Ovary (tissue), 9 donors: ENCODE measurements around the gene CERT1. TPM values are rescaled to one million over a fixed set of nuclear protein-coding genes. Genes with fewer than 3 reads are reported as not detected.

Source experiments
- DNase-seq, 5 donors: peaks; one replicate each; pipeline ENCODE4 v3.0.0-alpha.2; 2019 to 2020
- H3K27ac ChIP-seq, 2 donors: fragments of 200-600 bp; one replicate each; pipeline versions ENCODE4 v1.5.1 to v1.8.0; 2019 to 2022
- H3K27me3 ChIP-seq: fragments of 200-600 bp; one replicate; pipeline ENCODE4 v1.8.0; 2022
- H3K36me3 ChIP-seq: fragments of 200-600 bp; sonication (generic); one replicate; pipeline ENCODE4 v1.5.1; 2019
- H3K4me1 ChIP-seq: one replicate; pipeline ENCODE4 v1.8.1; 2013; ENCODE audit warnings: mild to moderate bottlenecking, moderate library complexity; ENCODE audit not compliant: insufficient read depth
- H3K4me3 ChIP-seq: fragments of 200-600 bp; sonication (generic); one replicate; pipeline ENCODE4 v1.5.1; 2017
- H3K9me3 ChIP-seq, 2 donors: fragments of 200-600 bp in 1 of 2; sonication (generic) in 1 of 2; one replicate each; pipeline versions ENCODE4 v1.5.1 to v1.8.1; 2013 to 2019; ENCODE audit warnings: mild to moderate bottlenecking in 1 of 2, moderate library complexity in 1 of 2
- EP300 ChIP-seq: sonication (generic); formaldehyde crosslinking; IDR thresholded peaks from one replicate; pipeline ENCODE4 v1.6.1; 2017; ENCODE audit warnings: antibody characterized with exemption
- POLR2A ChIP-seq: fragments of 450-650 bp; IDR thresholded peaks from one replicate; pipeline ENCODE4 v1.6.1; 2017; ENCODE audit warnings: antibody characterized with exemption, mild to moderate bottlenecking, moderate library complexity
- WGBS, 3 donors: extraction: QIAGEN DNeasy Blood & Tissue Kit in 1 of 3; methylation state at CpG; one replicate each; pipeline versions ENCODE4 v1.1.5 to v1.1.7; 2013 to 2017; 5-methylcytosine and 5-hydroxymethylcytosine counted together
- intact Hi-C, 4 donors: fragments of 100-400 bp; cut with DNase I; formaldehyde crosslinking; loops; one replicate each; pipeline versions ENCODE4 v1.11.0 to v1.15.1; 2022 to 2023
- polyA plus RNA-seq, 2 donors: library from polyadenylated mRNA; stranded (reverse); fragments of 200-250 nt in 1 of 2; fragments of 350-450 nt in 1 of 2; fragmentation: Illumina TruSeq in 1 of 2; extraction: RNeasy Lipid Tissue Mini Kit (QIAGEN cat#74804) in 1 of 2; gene quantifications; one replicate each; pipeline ENCODE4 v1.2.3, GENCODE V29; 2013 to 2014
- small RNA-seq: library from RNA; depleted of rRNA; stranded (forward); fragments of <200 nt; gene quantifications from one replicate; pipeline ENCODE3, GENCODE V24; 2016
- total RNA-seq, 7 donors: library from RNA; depleted of rRNA in 2 of 7; stranded (reverse); fragments of >200 nt in 2 of 7; fragmentation: NEBNext Ultra II Directional in 3 of 7; extraction: Animal tissue kit (Norgen Biotek cat#: 25700) in 3 of 7; gene quantifications; one replicate each; pipeline versions ENCODE4 v1.1.0 to v1.2.4, GENCODE V29; 2016 to 2023
- TF ChIP-seq, protein P1 (sequence below), 3 donors: fragments of 450-650 bp in 2 of 3; fragments of 200-600 bp in 1 of 3; IDR thresholded peaks; one replicate each; pipeline versions ENCODE4 v1.5.1 to v1.8.0; 2016 to 2022; ENCODE audit warnings: antibody characterized with exemption in 3 of 3, mild to moderate bottlenecking in 1 of 3
- donor health status: DM: no; HTN: no; CAD: no; lungs with moderate emphysema.
- donor health status: DM: no; HTN: no; CAD: no.
- donor health status: Bipolar disorder and iron deficiency.
- donor health status: DM: yes; HTN: yes; CAD: no.
- donor health status: DM: no; HTN: no; CAD: no.
- donor health status: DM: yes; HTN: yes; CAD: no.

The CERT1 gene
- total and polyA plus RNA-seq, 9 donors = 19.1 to 41.8 (median 35.2) TPM

DNA sequence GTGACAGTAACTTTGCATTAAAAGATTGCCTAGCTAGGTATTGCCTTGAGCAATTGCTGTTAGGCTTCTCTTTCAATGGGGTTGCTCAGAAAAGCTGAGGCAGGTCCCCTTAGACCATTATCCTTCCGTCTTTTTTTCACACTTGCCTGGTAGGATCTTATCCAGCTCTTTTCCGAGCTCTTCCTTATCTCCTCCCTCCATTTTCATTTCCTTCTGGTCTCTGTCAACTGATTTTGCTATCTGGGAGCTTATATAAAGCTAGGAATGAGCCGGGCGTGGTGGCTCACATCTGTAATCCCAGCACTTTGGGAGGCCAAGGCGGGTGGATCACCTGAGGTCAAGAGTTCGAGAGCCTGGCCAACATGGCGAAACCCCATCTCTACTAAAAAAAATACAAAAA lies 181.0 kb downstream of the CERT1 start:
- no peak for DNase-seq
- H3K27me3 ChIP-seq = no peaks in the 10 kb centered on the region
- 86 to 96% (median 92%) methylated on average over 7 of the region's 7 CpGs for WGBS, 3 donors
- no peak overlapping the region for H3K4me3 ChIP-seq
- H3K27ac ChIP-seq = no peak overlapping the region
- no peaks in the 10 kb centered on the region for H3K36me3 ChIP-seq
- H3K9me3 ChIP-seq = no peaks in the 10 kb centered on the region
- TF ChIP-seq POLR2A (no peak), EP300 (no peak)
- TF ChIP-seq, protein P1, sequence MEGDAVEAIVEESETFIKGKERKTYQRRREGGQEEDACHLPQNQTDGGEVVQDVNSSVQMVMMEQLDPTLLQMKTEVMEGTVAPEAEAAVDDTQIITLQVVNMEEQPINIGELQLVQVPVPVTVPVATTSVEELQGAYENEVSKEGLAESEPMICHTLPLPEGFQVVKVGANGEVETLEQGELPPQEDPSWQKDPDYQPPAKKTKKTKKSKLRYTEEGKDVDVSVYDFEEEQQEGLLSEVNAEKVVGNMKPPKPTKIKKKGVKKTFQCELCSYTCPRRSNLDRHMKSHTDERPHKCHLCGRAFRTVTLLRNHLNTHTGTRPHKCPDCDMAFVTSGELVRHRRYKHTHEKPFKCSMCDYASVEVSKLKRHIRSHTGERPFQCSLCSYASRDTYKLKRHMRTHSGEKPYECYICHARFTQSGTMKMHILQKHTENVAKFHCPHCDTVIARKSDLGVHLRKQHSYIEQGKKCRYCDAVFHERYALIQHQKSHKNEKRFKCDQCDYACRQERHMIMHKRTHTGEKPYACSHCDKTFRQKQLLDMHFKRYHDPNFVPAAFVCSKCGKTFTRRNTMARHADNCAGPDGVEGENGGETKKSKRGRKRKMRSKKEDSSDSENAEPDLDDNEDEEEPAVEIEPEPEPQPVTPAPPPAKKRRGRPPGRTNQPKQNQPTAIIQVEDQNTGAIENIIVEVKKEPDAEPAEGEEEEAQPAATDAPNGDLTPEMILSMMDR (IDR thresholded peaks at IDR 0.05) = no peak
- intact Hi-C loops = loop anchor here in 1 of 4 donors (10.0 kb wide), 1 partner anchor 184 kb away; the partner anchor contains the start of genes CERT1 and POLK
- no peaks in the 10 kb centered on the region for H3K4me1 ChIP-seq

Small RNAs within 50 kb of the gene (small RNA-seq; reads per million reads assigned to genes)
- gene RNU7-175P = not detected

Other genes with a start within 250 kb of the CERT1 start
- 100 to 1,000 TPM in 1 of 7 donors, 10 to 100 TPM in 6; 13.0 to 140 (median 19.3) TPM for gene HMGCR, start 174.4 kb downstream of the CERT1 start, total RNA-seq
- 100 to 1,000 TPM in 1 of 2 donors, 1 to 10 TPM in 1; 8.3 to 269 TPM for gene HMGCR, start 174.4 kb downstream of the CERT1 start, polyA plus RNA-seq
- gene POLK, start 262 bp upstream of the CERT1 start, total RNA-seq = 10 to 100 TPM; 26.5 to 41.0 (median 33.2) TPM
- gene POLK, start 262 bp upstream of the CERT1 start, polyA plus RNA-seq = 10 to 100 TPM in 1 of 2 donors, 1 to 10 TPM in 1; 9.3 to 17.1 TPM
- gene ANKDD1B, start 99.8 kb upstream of the CERT1 start, total RNA-seq = 1 to 10 TPM in 2 of 7 donors, under 1 TPM in 3, not detected in 2; 0.45 to 6.8 (median 0.79) TPM
- 1 to 10 TPM in 1 of 2 donors, under 1 TPM in 1; 0.34 to 1.2 TPM for gene ANKDD1B, start 99.8 kb upstream of the CERT1 start, polyA plus RNA-seq
- gene POC5, start 205.8 kb upstream of the CERT1 start, total RNA-seq = 10 to 100 TPM in 5 of 7 donors, 1 to 10 TPM in 2; 8.3 to 14.4 (median 12.1) TPM
- gene POC5, start 205.8 kb upstream of the CERT1 start, polyA plus RNA-seq = 10 to 100 TPM; 10.8 to 12.3 TPM